Neuronal stem cell (in vitro differentiated cells): ENCODE data around the gene FGGY.

Experiments
- DNase-seq: peaks from one replicate; pipeline ENCODE4 v3.0.0-alpha.2; 2013; ENCODE audit warnings: low spot score
- H2AFZ ChIP-seq: one replicate; pipeline ENCODE4 v1.6.1; 2013; ENCODE audit warnings: mild to moderate bottlenecking, low read length, inconsistent platforms
- H2AK5ac ChIP-seq: 2 replicates; pipeline ENCODE4 v1.6.1; 2013; ENCODE audit warnings: low read depth, mild to moderate bottlenecking, inconsistent platforms, low read length, moderate library complexity, mixed read lengths
- H2BK120ac ChIP-seq: 2 replicates; pipeline ENCODE4 v1.6.1; 2013; ENCODE audit warnings: low read depth, mild to moderate bottlenecking, inconsistent platforms, low read length, moderate library complexity, mixed read lengths
- H2BK12ac ChIP-seq: one replicate; pipeline ENCODE4 v1.6.1; 2013; ENCODE audit warnings: low read length, inconsistent platforms
- H2BK15ac ChIP-seq: 2 replicates; pipeline ENCODE4 v1.6.1; 2013; ENCODE audit warnings: mild to moderate bottlenecking, low read length, inconsistent platforms, mixed read lengths
- H2BK5ac ChIP-seq: one replicate; pipeline ENCODE4 v1.6.1; 2013; ENCODE audit warnings: inconsistent platforms, mild to moderate bottlenecking, low read length, moderate library complexity
- H3K14ac ChIP-seq: one replicate; pipeline ENCODE4 v1.6.1; 2013; ENCODE audit warnings: low read length, inconsistent platforms
- H3K18ac ChIP-seq: 2 replicates; pipeline ENCODE4 v1.6.1; 2013; ENCODE audit warnings: low read length, inconsistent platforms
- H3K23ac ChIP-seq: 2 replicates; pipeline ENCODE4 v1.6.1; 2013; ENCODE audit warnings: low read depth, mild to moderate bottlenecking, mixed read lengths, low read length, inconsistent platforms; ENCODE audit not compliant: poor library complexity
- H3K27ac ChIP-seq: replicated peaks from 3 replicates; pipeline ENCODE4 v1.5.1; 2013; ENCODE audit warnings: low read length, inconsistent platforms
- H3K27me3 ChIP-seq, 3 experiments: 2 replicates each; pipeline ENCODE4 v1.6.1; 2013; ENCODE audit warnings: low read length in 3 of 3, mild to moderate bottlenecking in 2 of 3, inconsistent platforms in 1 of 3, low read depth in 1 of 3, mixed read lengths in 1 of 3, moderate library complexity in 1 of 3; ENCODE audit not compliant: control insufficient read depth in 3 of 3, insufficient read depth in 3 of 3
- H3K36me3 ChIP-seq, 2 donors: replicated peaks in 1 of 2; 2 replicates each; pipeline ENCODE4 v1.6.1; 2013; ENCODE audit warnings: low read length in 2 of 2; ENCODE audit not compliant: control insufficient read depth in 2 of 2, insufficient read depth in 2 of 2
- H3K4ac ChIP-seq: 2 replicates; pipeline ENCODE4 v1.6.1; 2013; ENCODE audit warnings: inconsistent platforms, mild to moderate bottlenecking, low read length, moderate library complexity
- H3K4me1 ChIP-seq, 2 donors: 1 replicate in 1 of 2; 2 replicates in 1 of 2; pipeline ENCODE4 v1.6.1; 2013; ENCODE audit warnings: low read length in 2 of 2, low read depth in 1 of 2; ENCODE audit not compliant: control insufficient read depth in 2 of 2, insufficient read depth in 1 of 2
- H3K4me2 ChIP-seq: one replicate; pipeline ENCODE4 v1.6.1; 2013; ENCODE audit warnings: mild to moderate bottlenecking, low read length, inconsistent platforms; ENCODE audit not compliant: insufficient read depth, poor library complexity, severe bottlenecking
- H3K4me3 ChIP-seq, 2 donors: 2 replicates each; pipeline ENCODE4 v1.5.1; 2013; ENCODE audit warnings: low read length in 2 of 2, mild to moderate bottlenecking in 2 of 2, inconsistent platforms in 1 of 2, moderate library complexity in 1 of 2
- H3K79me1 ChIP-seq: one replicate; pipeline ENCODE4 v1.6.1; 2013; ENCODE audit warnings: low read depth, mild to moderate bottlenecking, inconsistent platforms, low read length, moderate library complexity
- H3K9ac ChIP-seq: one replicate; pipeline ENCODE4 v1.6.1; 2013; ENCODE audit warnings: mild to moderate bottlenecking, low read depth, low read length, inconsistent platforms; ENCODE audit not compliant: poor library complexity
- H3K9me3 ChIP-seq, 2 donors: replicated peaks in 1 of 2; 2 replicates each; pipeline versions ENCODE3 to v1.6.1; 2013; ENCODE audit warnings: low read length in 2 of 2, mild to moderate bottlenecking in 2 of 2, inconsistent platforms in 1 of 2, low read depth in 1 of 2, mixed read lengths in 1 of 2, moderate library complexity in 1 of 2; ENCODE audit not compliant: control insufficient read depth in 2 of 2, insufficient read depth in 1 of 2
- H4K8ac ChIP-seq: one replicate; pipeline ENCODE4 v1.6.1; 2013; ENCODE audit warnings: low read depth, mild to moderate bottlenecking, inconsistent platforms, low read length, moderate library complexity
- H4K91ac ChIP-seq: one replicate; pipeline ENCODE4 v1.6.1; 2013; ENCODE audit warnings: low read length, low read depth, mild to moderate bottlenecking, inconsistent platforms; ENCODE audit not compliant: poor library complexity
- WGBS, 2 donors: extraction: QIAGEN DNeasy Blood & Tissue Kit; methylation state at CpG; one replicate each; pipeline ENCODE4 v1.1.7; 2013; ENCODE audit warnings: missing lambda C conversion rate in 2 of 2, mixed read lengths in 1 of 2; ENCODE audit not compliant: insufficient read length in 2 of 2, insufficient replicate concordance in 1 of 2; ENCODE audit errors: extremely low coverage in 2 of 2; 5-methylcytosine and 5-hydroxymethylcytosine counted together

FGGY gene

GRCh38 chr1:59377350-59377904 lies 80.5 kb downstream of the FGGY start:
- H3K4me3 ChIP-seq = no peak overlapping the region
- H3K36me3 ChIP-seq = no peaks in the 10 kb centered on the region
- H3K4ac ChIP-seq = no peak overlapping the region
- H2AFZ ChIP-seq = no peak overlapping the region
- H2BK120ac ChIP-seq = no peak overlapping the region
- H3K23ac ChIP-seq = no peak overlapping the region
- no peak overlapping the region for H3K4me2 ChIP-seq
- H3K27ac ChIP-seq = no peak overlapping the region
- H3K14ac ChIP-seq = no peak overlapping the region
- no peaks in the 10 kb centered on the region for H3K9me3 ChIP-seq
- DNase-seq = no peak
- no peak overlapping the region for H2BK5ac ChIP-seq
- H3K9ac ChIP-seq = no peak overlapping the region
- no peak overlapping the region for H4K8ac ChIP-seq
- no peak overlapping the region for H3K18ac ChIP-seq
- no peaks in the 10 kb centered on the region for H3K79me1 ChIP-seq
- H2BK12ac ChIP-seq = no peak overlapping the region
- H4K91ac ChIP-seq = no peak overlapping the region
- no peak overlapping the region for H2BK15ac ChIP-seq
- H3K27me3 ChIP-seq = no peaks in the 10 kb centered on the region
- no peak overlapping the region for H2AK5ac ChIP-seq
- no CpG with 5 or more reads among the region's 3 CpGs for WGBS, 2 donors
- H3K4me1 ChIP-seq = no peaks in the 10 kb centered on the region

- no CpG with 5 or more reads among the region's 7 CpGs for whole genome bisulfite sequencing, 2 donors
- no peak overlapping the region for H2BK120ac ChIP-seq
Measured at GRCh38 chr1:59378621-59379370, 81.9 kb downstream of the FGGY start.

GRCh38 chr1:59379371-59379728 lies 82.5 kb downstream of the FGGY start:
- H3K4me1 ChIP-seq = no peaks in the 10 kb centered on the region
- H3K4me2 ChIP-seq = no peak overlapping the region
- no peaks in the 10 kb centered on the region for H3K27me3 ChIP-seq
- no peak overlapping the region for H2AK5ac ChIP-seq
- no peaks in the 10 kb centered on the region for H3K79me1 ChIP-seq
- DNase-seq = no peak
- H2BK120ac ChIP-seq = no peak overlapping the region
- no peak overlapping the region for H3K9ac ChIP-seq
- H3K23ac ChIP-seq = no peak overlapping the region
- H2AFZ ChIP-seq = no peak overlapping the region
- H4K91ac ChIP-seq = no peak overlapping the region
- no peak overlapping the region for H2BK5ac ChIP-seq
- H2BK15ac ChIP-seq = no peak overlapping the region
- H3K27ac ChIP-seq = no peak overlapping the region
- no peak overlapping the region for H3K18ac ChIP-seq
- no peaks in the 10 kb centered on the region for H3K36me3 ChIP-seq
- H2BK12ac ChIP-seq = no peak overlapping the region
- H3K4ac ChIP-seq = no peak overlapping the region
- no peak overlapping the region for H3K14ac ChIP-seq
- H3K4me3 ChIP-seq = no peak overlapping the region
- H3K9me3 ChIP-seq = no peaks in the 10 kb centered on the region
- H4K8ac ChIP-seq = no peak overlapping the region

More at GRCh38 chr1:59378621-59379370, 81.9 kb downstream of the FGGY start:
- Histone ChIP-seq H3K4me3 (no peak overlapping the region), H3K18ac (no peak overlapping the region), H2BK5ac (no peak overlapping the region), H2BK15ac (no peak overlapping the region), H2BK12ac (no peak overlapping the region), H3K36me3 (no peaks in the 10 kb centered on the region), H3K4me1 (no peaks in the 10 kb centered on the region), H2AK5ac (no peak overlapping the region), H4K91ac (no peak overlapping the region), H3K4me2 (no peak overlapping the region), H2AFZ (no peak overlapping the region), H3K14ac (no peak overlapping the region), H3K9ac (no peak overlapping the region), H3K27ac (no peak overlapping the region), H3K79me1 (no peaks in the 10 kb centered on the region), H3K9me3 (no peaks in the 10 kb centered on the region), H3K4ac (no peak overlapping the region), H4K8ac (no peak overlapping the region), H3K27me3 (no peaks in the 10 kb centered on the region), H3K23ac (no peak overlapping the region)
- no peak for DNase-seq

DNA sequence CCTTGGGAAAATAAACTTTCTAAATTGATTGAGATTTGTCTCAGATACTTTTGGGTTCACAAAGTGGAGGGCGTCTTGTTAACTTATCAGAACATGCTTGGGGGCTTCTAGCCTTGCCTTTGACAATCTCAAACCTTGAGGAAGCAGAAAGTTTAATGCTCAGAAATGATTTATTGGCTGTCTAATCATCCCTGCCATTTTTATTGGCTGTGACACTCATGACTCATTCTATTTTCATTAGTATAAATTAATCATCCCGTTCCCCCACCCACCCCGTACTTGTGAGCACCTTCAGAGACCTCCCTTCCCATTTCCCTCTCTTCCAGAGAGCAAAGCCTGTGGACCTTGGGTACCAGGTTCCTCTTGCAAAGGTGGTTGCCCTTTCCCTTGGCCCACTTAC lies 87.1 kb downstream of the FGGY start:
- H3K18ac ChIP-seq = no peak overlapping the region
- no peak overlapping the region for H2BK120ac ChIP-seq
- H4K8ac ChIP-seq = no peak overlapping the region
- no peak overlapping the region for H2AK5ac ChIP-seq
- no peak overlapping the region for H2BK5ac ChIP-seq
- no peaks in the 10 kb centered on the region for H3K36me3 ChIP-seq
- no peak overlapping the region for H4K91ac ChIP-seq
- no peaks in the 10 kb centered on the region for H3K79me1 ChIP-seq
- H3K4me2 ChIP-seq = no peak overlapping the region
- H3K27me3 ChIP-seq = no peaks in the 10 kb centered on the region
- H3K4me1 ChIP-seq = no peaks in the 10 kb centered on the region
- no peak overlapping the region for H2AFZ ChIP-seq
- H3K23ac ChIP-seq = no peak overlapping the region
- no peak overlapping the region for H3K4ac ChIP-seq
- WGBS, 2 donors = no CpG with 5 or more reads among the region's 3 CpGs
- H3K9ac ChIP-seq = no peak overlapping the region
- no peak overlapping the region for H3K27ac ChIP-seq
- no peaks in the 10 kb centered on the region for H3K9me3 ChIP-seq
- H3K14ac ChIP-seq = no peak overlapping the region
- H2BK12ac ChIP-seq = no peak overlapping the region
- no peak overlapping the region for H3K4me3 ChIP-seq
- H2BK15ac ChIP-seq = no peak overlapping the region
- DNase-seq = no peak
